Measurements from ENCODE around the gene GNS.
"Not testable (repeated sequence)": the region's sequence is repeated elsewhere in the genome, so short reads cannot be mapped to it uniquely, and the experiment has no call there.

GNS gene

GRCh38 chr12:64779354-64779974, 20.3 kb upstream of the GNS start:
- no peak for DNase-seq (ENCODE audit: low read depth)

- not testable (repeated sequence) for DNase-seq (ENCODE audit: low read depth)
These were observed 16.0 kb upstream of the GNS start for GRCh38 chr12:64775147-64775736.

- no peak for DNase-seq (ENCODE audit: low read depth)
These were observed 14.2 kb upstream of the GNS start for GRCh38 chr12:64773386-64773785.

- no peak for DNase-seq (ENCODE audit: low read depth)
These were observed 8.3 kb upstream of the GNS start for GRCh38 chr12:64767495-64767894.

GRCh38 chr12:64760808-64761573, 1.8 kb upstream of the GNS start:
- no peak for DNase-seq (ENCODE audit: low read depth)

- no peak for DNase-seq (ENCODE audit: low read depth)
These were observed 1.4 kb downstream of the GNS start for GRCh38 chr12:64757771-64758170.

GRCh38 chr12:64756376-64756775, 2.8 kb downstream of the GNS start:
- DNase-seq (ENCODE audit: low read depth) = no peak

GRCh38 chr12:64753427-64753826, 5.8 kb downstream of the GNS start:
- no peak for DNase-seq (ENCODE audit: low read depth)

GRCh38 chr12:64752833-64753238, 6.4 kb downstream of the GNS start:
- no peak for DNase-seq (ENCODE audit: low read depth)

GRCh38 chr12:64752032-64752431, 7.2 kb downstream of the GNS start:
- DNase-seq (ENCODE audit: low read depth) = no peak

- DNase-seq (ENCODE audit: low read depth) = no peak
These were observed 9.6 kb downstream of the GNS start for GRCh38 chr12:64749461-64750200.

GRCh38 chr12:64747695-64748094, 11.5 kb downstream of the GNS start:
- DNase-seq (ENCODE audit: low read depth) = no peak

GRCh38 chr12:64746663-64747062, 12.5 kb downstream of the GNS start:
- no peak for DNase-seq (ENCODE audit: low read depth)

- no peak for DNase-seq (ENCODE audit: low read depth)
These were observed 13.2 kb downstream of the GNS start for GRCh38 chr12:64745980-64746379.

GRCh38 chr12:64745259-64745807, 13.9 kb downstream of the GNS start:
- no peak for DNase-seq (ENCODE audit: low read depth)

- no peak for DNase-seq (ENCODE audit: low read depth)
These were observed 14.6 kb downstream of the GNS start for GRCh38 chr12:64744422-64745258.

GRCh38 chr12:64743206-64743605, 16.0 kb downstream of the GNS start:
- no peak for DNase-seq (ENCODE audit: low read depth)

- no peak for DNase-seq (ENCODE audit: low read depth)
These were observed 16.8 kb downstream of the GNS start for GRCh38 chr12:64742416-64742815.

- DNase-seq (ENCODE audit: low read depth) = no peak
These were observed 18.6 kb downstream of the GNS start for GRCh38 chr12:64740646-64741045.

- DNase-seq (ENCODE audit: low read depth) = no peak
These were observed 19.4 kb downstream of the GNS start for GRCh38 chr12:64739778-64740177.

GRCh38 chr12:64737539-64737938, 21.7 kb downstream of the GNS start:
- no peak for DNase-seq (ENCODE audit: low read depth)

GRCh38 chr12:64736771-64737170, 22.4 kb downstream of the GNS start:
- DNase-seq (ENCODE audit: low read depth) = no peak

Data from stimulated activated CD8-positive, alpha-beta memory T cell treated with anti-CD3 and anti-CD28 coated beads, Interleukin-4, amount 100 ng/mL, for 24 hours (primary cell).